Ishikawa (cell line): ENCODE measurements around the gene SYNE1.

Source experiments
- CEBPB ChIP-seq: IDR thresholded peaks from 2 replicates; pipeline ENCODE4 v1.6.1; 2012
- CREB1 ChIP-seq: IDR thresholded peaks from 2 replicates; pipeline ENCODE4 v1.6.1; 2012; ENCODE audit warnings: low read depth
- EGR1 ChIP-seq: IDR thresholded peaks from 2 replicates; pipeline ENCODE4 v1.6.1; 2012
- EP300 ChIP-seq: IDR thresholded peaks from 2 replicates; pipeline ENCODE4 v1.6.1; 2012; ENCODE audit warnings: borderline replicate concordance
- FOXM1 ChIP-seq: IDR thresholded peaks from 2 replicates; pipeline ENCODE4 v1.6.1; 2012; ENCODE audit warnings: low read depth, borderline replicate concordance
- NFIC ChIP-seq: IDR thresholded peaks from 2 replicates; pipeline ENCODE4 v1.6.1; 2012
- RAD21 ChIP-seq: IDR thresholded peaks from 2 replicates; pipeline ENCODE4 v1.6.1; 2012; ENCODE audit warnings: low read depth
- TAF1 ChIP-seq: IDR thresholded peaks from 2 replicates; pipeline ENCODE4 v1.6.1; 2012; ENCODE audit warnings: low read depth, mild to moderate bottlenecking
- TCF12 ChIP-seq: IDR thresholded peaks from 2 replicates; pipeline ENCODE4 v1.6.1; 2012; ENCODE audit warnings: low read depth
- TEAD4 ChIP-seq: IDR thresholded peaks from 2 replicates; pipeline ENCODE4 v1.6.1; 2012
- YY1 ChIP-seq: IDR thresholded peaks from 2 replicates; pipeline ENCODE4 v1.6.1; 2012; ENCODE audit warnings: low read depth
- ZBTB7A ChIP-seq: IDR thresholded peaks from 2 replicates; pipeline ENCODE4 v1.6.1; 2012; ENCODE audit warnings: low read depth
- TF ChIP-seq, protein P1 (sequence below): IDR thresholded peaks from 2 replicates; pipeline ENCODE4 v1.6.1; 2012
- TF ChIP-seq, protein P2 (sequence below): IDR thresholded peaks from 2 replicates; pipeline ENCODE4 v1.6.1; 2012; ENCODE audit warnings: low read depth, mild to moderate bottlenecking
- TF ChIP-seq, protein P3 (sequence below): IDR thresholded peaks from 2 replicates; pipeline ENCODE4 v1.6.1; 2012

SYNE1 gene

DNA sequence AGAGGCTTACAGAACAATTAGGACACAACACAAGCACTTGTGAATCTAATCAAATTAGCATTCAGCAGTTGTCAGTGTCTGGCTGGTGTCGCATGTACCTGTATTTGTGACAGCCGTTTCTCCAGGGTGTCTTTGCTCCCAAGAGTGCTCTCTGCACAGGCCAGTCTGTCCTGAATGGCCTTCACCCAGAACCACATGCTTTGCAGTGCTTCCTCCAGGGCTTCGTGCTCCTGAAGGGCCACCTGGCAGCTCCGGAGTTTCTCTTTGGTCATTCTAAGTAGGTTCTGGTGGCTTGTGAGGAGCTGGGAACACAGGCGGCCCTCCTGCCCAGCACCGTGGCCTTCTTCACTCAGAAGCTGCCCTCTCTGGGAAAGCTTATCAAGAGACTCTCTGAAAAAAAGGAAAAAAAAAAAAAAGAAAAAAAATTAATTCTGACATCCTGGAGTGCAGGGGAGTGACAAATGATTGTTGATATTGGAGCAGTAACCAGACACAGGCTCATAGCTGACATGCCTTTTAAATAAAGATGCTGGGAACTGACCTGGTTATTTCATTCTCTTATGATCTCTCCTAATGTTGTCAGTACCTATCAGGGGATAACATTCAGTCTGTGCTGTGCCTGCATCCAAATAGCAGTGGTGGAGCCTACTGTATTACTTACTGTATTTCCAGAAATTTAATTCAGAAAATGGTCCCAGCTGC is 245.8 kb downstream of the SYNE1 start:
- TF ChIP-seq, protein P1, sequence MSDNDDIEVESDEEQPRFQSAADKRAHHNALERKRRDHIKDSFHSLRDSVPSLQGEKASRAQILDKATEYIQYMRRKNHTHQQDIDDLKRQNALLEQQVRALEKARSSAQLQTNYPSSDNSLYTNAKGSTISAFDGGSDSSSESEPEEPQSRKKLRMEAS = no peak
- TF ChIP-seq NFIC (no peak), ZBTB7A (no peak), FOXM1 (no peak), CREB1 (no peak), EGR1 (no peak), CEBPB (no peak), EP300 (no peak), TAF1 (no peak), TEAD4 (no peak), YY1 (no peak), TCF12 (no peak), RAD21 (no peak)
- TF ChIP-seq, protein P2, sequence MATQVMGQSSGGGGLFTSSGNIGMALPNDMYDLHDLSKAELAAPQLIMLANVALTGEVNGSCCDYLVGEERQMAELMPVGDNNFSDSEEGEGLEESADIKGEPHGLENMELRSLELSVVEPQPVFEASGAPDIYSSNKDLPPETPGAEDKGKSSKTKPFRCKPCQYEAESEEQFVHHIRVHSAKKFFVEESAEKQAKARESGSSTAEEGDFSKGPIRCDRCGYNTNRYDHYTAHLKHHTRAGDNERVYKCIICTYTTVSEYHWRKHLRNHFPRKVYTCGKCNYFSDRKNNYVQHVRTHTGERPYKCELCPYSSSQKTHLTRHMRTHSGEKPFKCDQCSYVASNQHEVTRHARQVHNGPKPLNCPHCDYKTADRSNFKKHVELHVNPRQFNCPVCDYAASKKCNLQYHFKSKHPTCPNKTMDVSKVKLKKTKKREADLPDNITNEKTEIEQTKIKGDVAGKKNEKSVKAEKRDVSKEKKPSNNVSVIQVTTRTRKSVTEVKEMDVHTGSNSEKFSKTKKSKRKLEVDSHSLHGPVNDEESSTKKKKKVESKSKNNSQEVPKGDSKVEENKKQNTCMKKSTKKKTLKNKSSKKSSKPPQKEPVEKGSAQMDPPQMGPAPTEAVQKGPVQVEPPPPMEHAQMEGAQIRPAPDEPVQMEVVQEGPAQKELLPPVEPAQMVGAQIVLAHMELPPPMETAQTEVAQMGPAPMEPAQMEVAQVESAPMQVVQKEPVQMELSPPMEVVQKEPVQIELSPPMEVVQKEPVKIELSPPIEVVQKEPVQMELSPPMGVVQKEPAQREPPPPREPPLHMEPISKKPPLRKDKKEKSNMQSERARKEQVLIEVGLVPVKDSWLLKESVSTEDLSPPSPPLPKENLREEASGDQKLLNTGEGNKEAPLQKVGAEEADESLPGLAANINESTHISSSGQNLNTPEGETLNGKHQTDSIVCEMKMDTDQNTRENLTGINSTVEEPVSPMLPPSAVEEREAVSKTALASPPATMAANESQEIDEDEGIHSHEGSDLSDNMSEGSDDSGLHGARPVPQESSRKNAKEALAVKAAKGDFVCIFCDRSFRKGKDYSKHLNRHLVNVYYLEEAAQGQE = no peak
- TF ChIP-seq, protein P3, sequence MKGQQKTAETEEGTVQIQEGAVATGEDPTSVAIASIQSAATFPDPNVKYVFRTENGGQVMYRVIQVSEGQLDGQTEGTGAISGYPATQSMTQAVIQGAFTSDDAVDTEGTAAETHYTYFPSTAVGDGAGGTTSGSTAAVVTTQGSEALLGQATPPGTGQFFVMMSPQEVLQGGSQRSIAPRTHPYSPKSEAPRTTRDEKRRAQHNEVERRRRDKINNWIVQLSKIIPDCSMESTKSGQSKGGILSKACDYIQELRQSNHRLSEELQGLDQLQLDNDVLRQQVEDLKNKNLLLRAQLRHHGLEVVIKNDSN = no peak

DNA sequence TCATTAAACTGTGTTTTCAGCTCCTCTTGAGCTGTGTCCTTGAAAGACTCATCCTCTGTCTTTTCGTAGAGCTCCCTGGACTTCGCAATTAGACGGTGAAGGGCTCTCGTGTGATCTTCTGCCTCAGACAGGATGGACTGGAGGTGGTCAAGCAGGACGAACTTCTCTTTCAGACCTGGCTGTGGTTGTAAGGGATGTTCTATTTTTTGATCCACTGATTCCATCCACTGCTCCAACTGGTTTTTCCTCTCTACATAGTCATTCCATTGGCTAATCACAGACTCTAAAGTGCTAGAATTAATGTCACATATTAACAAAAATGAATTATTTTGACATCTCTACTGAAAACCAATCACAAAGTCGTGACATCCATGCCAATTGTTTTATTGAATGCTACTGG is 250.1 kb downstream of the SYNE1 start:
- TF ChIP-seq YY1 (no peak), ZBTB7A (no peak), RAD21 (no peak), NFIC (no peak), TAF1 (no peak), CEBPB (no peak)
- TF ChIP-seq, protein P3 = no peak

DNA sequence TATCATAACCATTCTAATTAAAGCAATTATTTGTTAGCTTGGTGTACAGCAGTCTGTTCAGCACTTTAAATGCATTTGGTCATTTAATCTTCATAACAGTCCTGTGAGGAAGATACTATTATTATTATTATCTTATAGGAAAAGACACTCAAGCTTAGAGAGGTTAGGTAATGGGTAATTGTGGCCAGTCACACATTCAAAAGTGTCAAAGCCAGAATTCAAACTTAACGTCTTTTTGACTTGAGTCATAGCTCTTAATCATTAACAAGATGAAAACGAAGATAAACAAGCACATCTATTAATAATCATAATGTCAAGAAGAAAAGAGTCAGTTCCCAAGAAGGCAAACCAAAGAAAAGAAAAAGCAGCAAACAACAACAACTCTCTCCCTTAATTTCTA is 251.0 kb downstream of the SYNE1 start:
- TF ChIP-seq EGR1 = no peak
- TF ChIP-seq YY1 = no peak
- no peak for TF ChIP-seq CREB1
- no peak for TF ChIP-seq NFIC
- TF ChIP-seq CEBPB = no peak
- TF ChIP-seq, protein P2 = no peak
- no peak for TF ChIP-seq TAF1
- no peak for TF ChIP-seq TEAD4
- TF ChIP-seq, protein P1 = no peak
- TF ChIP-seq, protein P3 = no peak
- no peak for TF ChIP-seq RAD21
- no peak for TF ChIP-seq FOXM1
- TF ChIP-seq TCF12 = no peak
- no peak for TF ChIP-seq ZBTB7A
- TF ChIP-seq EP300 = no peak

DNA sequence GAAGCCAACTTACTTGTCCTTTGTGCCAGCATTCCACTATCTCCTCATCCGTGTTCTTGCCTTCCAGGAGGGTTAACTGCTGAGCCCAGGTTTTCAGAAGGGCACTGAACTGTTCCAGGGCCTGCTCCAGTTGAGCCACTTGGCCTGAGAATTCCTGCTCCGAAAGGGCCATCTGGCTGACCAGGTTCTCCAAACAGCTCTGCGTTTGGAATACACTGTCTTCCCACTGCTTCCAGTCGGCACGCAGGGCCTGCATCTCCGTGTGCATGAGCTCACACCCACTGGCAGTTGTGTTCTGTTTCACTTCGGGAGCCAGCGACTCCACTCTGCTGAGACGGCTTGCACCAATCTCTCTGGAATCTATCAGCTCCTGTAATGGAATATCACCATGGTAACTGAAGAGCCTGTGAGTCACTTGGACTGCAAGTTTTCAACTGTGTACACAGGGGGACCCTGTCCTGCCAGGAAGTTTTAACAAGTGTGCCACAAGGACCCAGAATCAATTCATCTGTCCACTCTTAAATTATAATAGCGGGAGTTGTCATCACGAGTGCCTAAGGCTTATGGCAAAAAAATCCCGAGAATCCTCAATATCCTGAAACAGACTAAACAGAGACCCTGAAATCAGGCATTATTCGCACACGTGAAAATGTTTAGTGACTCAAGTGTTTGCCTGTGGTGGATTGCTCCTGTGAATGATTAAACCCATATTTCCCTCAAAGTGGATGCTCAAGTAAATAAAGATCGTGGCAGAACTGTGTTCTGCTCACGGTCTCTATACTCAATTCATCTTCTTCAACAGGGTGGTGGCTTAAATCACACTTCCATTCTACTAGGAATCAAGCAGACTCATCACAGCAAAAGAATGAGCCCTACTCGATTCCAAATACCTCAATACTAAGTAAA is 255.9 kb downstream of the SYNE1 start:
- no peak for TF ChIP-seq TCF12
- TF ChIP-seq, protein P3 = no peak
- no peak for TF ChIP-seq CEBPB
- no peak for TF ChIP-seq EP300
- TF ChIP-seq TAF1 = no peak
- TF ChIP-seq NFIC = no peak
- TF ChIP-seq CREB1 = no peak
- TF ChIP-seq TEAD4 = no peak
- no peak for TF ChIP-seq YY1
- no peak for TF ChIP-seq ZBTB7A
- no peak for TF ChIP-seq FOXM1
- TF ChIP-seq, protein P2 = no peak
